Activated T-cell treated with anti-CD3 and anti-CD28 coated beads, Interleukin-2, amount 50 U/mL, for 72 hours (primary cell): ENCODE measurements around the gene RTL5. TPM values are rescaled to one million over a fixed set of nuclear protein-coding genes. Genes with fewer than 3 reads are reported as not detected.

Experiments
- ATAC-seq, 2 donors: fragments of 150-1000 bp; cut with Tn5 transposase; replicated peaks in 1 of 2; 2 replicates each; pipeline ENCODE4 v1.10.0; 2021; ENCODE audit warnings: moderate library complexity in 2 of 2, mild to moderate bottlenecking in 1 of 2
- DNase-seq, 2 donors: peaks; one replicate each; pipeline ENCODE4 v3.0.0; 2021 to 2022; ENCODE audit warnings: mixed read lengths in 1 of 2
- H3K27ac Mint-ChIP-seq: one replicate; pipeline ENCODE4 v1.8.0; 2022; ENCODE audit warnings: mild to moderate bottlenecking, moderate library complexity, mixed read lengths
- H3K27me3 Mint-ChIP-seq: one replicate; pipeline ENCODE4 v1.8.0; 2022; ENCODE audit warnings: low read depth, mixed read lengths
- H3K36me3 Mint-ChIP-seq, 2 donors: one replicate each; pipeline ENCODE4 v1.8.0; 2022; ENCODE audit warnings: mixed read lengths in 2 of 2, mild to moderate bottlenecking in 1 of 2; ENCODE audit not compliant: insufficient read depth in 2 of 2
- H3K4me1 Mint-ChIP-seq: one replicate; pipeline ENCODE4 v1.8.0; 2022; ENCODE audit warnings: low read depth, mixed read lengths
- H3K4me3 Mint-ChIP-seq, 2 donors: one replicate each; pipeline ENCODE4 v1.8.0; 2022; ENCODE audit warnings: mild to moderate bottlenecking in 2 of 2, mixed read lengths in 2 of 2, moderate library complexity in 2 of 2
- H3K9me3 Mint-ChIP-seq, 2 donors: one replicate each; pipeline ENCODE4 v1.8.0; 2022; ENCODE audit warnings: mixed read lengths in 2 of 2
- total RNA-seq, 2 donors: library from RNA; stranded (reverse); gene quantifications; one replicate each; pipeline ENCODE4 v1.2.3, GENCODE V29; 2022

RTL5 gene
- total RNA-seq, 2 donors from 2014 or later: 0.17 to 0.74 TPM

- DNase-seq (no peak), ATAC-seq (no peak)
- peaks cover 78% of the 10 kb centered on the region for H3K27me3 Mint-ChIP-seq
- H3K27ac Mint-ChIP-seq: no peak overlapping the region
- H3K9me3 Mint-ChIP-seq: no peaks in the 10 kb centered on the region
- peaks cover 28% of the 10 kb centered on the region for H3K4me1 Mint-ChIP-seq
- no peak overlapping the region for H3K4me3 Mint-ChIP-seq
- no peaks in the 10 kb centered on the region for H3K36me3 Mint-ChIP-seq
Observed at GRCh38 chrX:72097098-72097497, 34.6 kb downstream of the RTL5 start.

- no peak overlapping the region for H3K27ac Mint-ChIP-seq
- no peak overlapping the region for H3K4me3 Mint-ChIP-seq
- H3K4me1 Mint-ChIP-seq: peaks cover 11% of the 10 kb centered on the region
Observed at GRCh38 chrX:72095370-72095769, 36.3 kb downstream of the RTL5 start.

GRCh38 chrX:72094894-72095293 lies 36.8 kb downstream of the RTL5 start:
- no peak overlapping the region for H3K4me3 Mint-ChIP-seq
- H3K27ac Mint-ChIP-seq: no peak overlapping the region
- ATAC-seq (peak; percentile 60 to 78), DNase-seq (peak; percentile 29 to 46)
- H3K27me3 Mint-ChIP-seq: peaks cover 75% of the 10 kb centered on the region
- no peaks in the 10 kb centered on the region for H3K36me3 Mint-ChIP-seq
- no peaks in the 10 kb centered on the region for H3K9me3 Mint-ChIP-seq
- H3K4me1 Mint-ChIP-seq: peaks cover 6% of the 10 kb centered on the region

More at GRCh38 chrX:72095370-72095769, 36.3 kb downstream of the RTL5 start:
- peaks cover 79% of the 10 kb centered on the region for H3K27me3 Mint-ChIP-seq
- DNase-seq (no peak), ATAC-seq (no peak)
- H3K36me3 Mint-ChIP-seq: no peaks in the 10 kb centered on the region
- H3K9me3 Mint-ChIP-seq: no peaks in the 10 kb centered on the region

- H3K27me3 Mint-ChIP-seq: peaks cover 65% of the 10 kb centered on the region
- no peak for DNase-seq
- no peaks in the 10 kb centered on the region for H3K36me3 Mint-ChIP-seq
- no peaks in the 10 kb centered on the region for H3K9me3 Mint-ChIP-seq
- H3K4me1 Mint-ChIP-seq: no peaks in the 10 kb centered on the region
- H3K4me3 Mint-ChIP-seq: no peak overlapping the region
- H3K27ac Mint-ChIP-seq: no peak overlapping the region
- no peak for ATAC-seq
Observed at GRCh38 chrX:72089254-72089653, 42.5 kb downstream of the RTL5 start.

- Mint-ChIP-seq H3K27ac (no peak overlapping the region), H3K9me3 (no peaks in the 10 kb centered on the region), H3K4me1 (no peaks in the 10 kb centered on the region), H3K27me3 (peaks cover 65% of the 10 kb centered on the region), H3K36me3 (no peaks in the 10 kb centered on the region), H3K4me3 (no peak overlapping the region)
- DNase-seq (no peak), ATAC-seq (no peak)
Observed at GRCh38 chrX:72088761-72089160, 43.0 kb downstream of the RTL5 start.

- ATAC-seq (no peak), DNase-seq (no peak)
- Mint-ChIP-seq H3K27me3 (peaks cover 65% of the 10 kb centered on the region), H3K9me3 (no peaks in the 10 kb centered on the region), H3K27ac (no peak overlapping the region), H3K36me3 (no peaks in the 10 kb centered on the region), H3K4me3 (no peak overlapping the region), H3K4me1 (no peaks in the 10 kb centered on the region)
Observed at GRCh38 chrX:72086995-72087394, 44.7 kb downstream of the RTL5 start.

- Mint-ChIP-seq H3K4me1 (no peaks in the 10 kb centered on the region), H3K27ac (no peak overlapping the region), H3K27me3 (peaks cover 74% of the 10 kb centered on the region), H3K4me3 (no peak overlapping the region), H3K36me3 (no peaks in the 10 kb centered on the region), H3K9me3 (no peaks in the 10 kb centered on the region)
- no peak for ATAC-seq
- no peak for DNase-seq
Observed at GRCh38 chrX:72084114-72084513, 47.6 kb downstream of the RTL5 start.

GRCh38 chrX:72083291-72083690 lies 48.4 kb downstream of the RTL5 start:
- H3K9me3 Mint-ChIP-seq: no peaks in the 10 kb centered on the region
- H3K27me3 Mint-ChIP-seq: peaks cover 76% of the 10 kb centered on the region
- no peak overlapping the region for H3K4me3 Mint-ChIP-seq
- DNase-seq (no peak), ATAC-seq (no peak)
- H3K4me1 Mint-ChIP-seq: peaks cover 4% of the 10 kb centered on the region
- H3K36me3 Mint-ChIP-seq: no peaks in the 10 kb centered on the region
- no peak overlapping the region for H3K27ac Mint-ChIP-seq

- DNase-seq (no peak), ATAC-seq (no peak)
- peaks cover 4% of the 10 kb centered on the region for H3K4me1 Mint-ChIP-seq
- H3K27ac Mint-ChIP-seq: no peak overlapping the region
- H3K9me3 Mint-ChIP-seq: no peaks in the 10 kb centered on the region
- no peaks in the 10 kb centered on the region for H3K36me3 Mint-ChIP-seq
- H3K4me3 Mint-ChIP-seq: no peak overlapping the region
- peaks cover 69% of the 10 kb centered on the region for H3K27me3 Mint-ChIP-seq
Observed at GRCh38 chrX:72081605-72082320, 50.0 kb downstream of the RTL5 start.

- Mint-ChIP-seq H3K4me3 (no peak overlapping the region), H3K4me1 (peaks cover 4% of the 10 kb centered on the region), H3K36me3 (no peaks in the 10 kb centered on the region), H3K9me3 (no peaks in the 10 kb centered on the region), H3K27ac (no peak overlapping the region), H3K27me3 (peaks cover 71% of the 10 kb centered on the region)
- no peak for ATAC-seq
- no peak for DNase-seq
Observed at GRCh38 chrX:72080800-72081199, 50.9 kb downstream of the RTL5 start.

- Mint-ChIP-seq H3K27ac (no peak overlapping the region), H3K27me3 (peaks cover 64% of the 10 kb centered on the region), H3K4me3 (no peak overlapping the region), H3K9me3 (no peaks in the 10 kb centered on the region), H3K4me1 (peaks cover 4% of the 10 kb centered on the region), H3K36me3 (no peaks in the 10 kb centered on the region)
- ATAC-seq (no peak), DNase-seq (no peak)
Observed at GRCh38 chrX:72080150-72080549, 51.6 kb downstream of the RTL5 start.

- ATAC-seq: no peak
- H3K36me3 Mint-ChIP-seq: no peaks in the 10 kb centered on the region
- H3K4me3 Mint-ChIP-seq: no peak overlapping the region
- no peak overlapping the region for H3K27ac Mint-ChIP-seq
- H3K27me3 Mint-ChIP-seq: peaks cover 65% of the 10 kb centered on the region
- peaks cover 4% of the 10 kb centered on the region for H3K4me1 Mint-ChIP-seq
- no peaks in the 10 kb centered on the region for H3K9me3 Mint-ChIP-seq
- DNase-seq: no peak
Observed at GRCh38 chrX:72079607-72080006, 52.1 kb downstream of the RTL5 start.

- Mint-ChIP-seq H3K36me3 (no peaks in the 10 kb centered on the region), H3K4me3 (no peak overlapping the region), H3K27me3 (peaks cover 61% of the 10 kb centered on the region), H3K27ac (no peak overlapping the region), H3K9me3 (no peaks in the 10 kb centered on the region), H3K4me1 (peaks cover 4% of the 10 kb centered on the region)
- ATAC-seq: no peak
- no peak for DNase-seq
Observed at GRCh38 chrX:72078411-72078810, 53.3 kb downstream of the RTL5 start.
